NCI-H2029 treated with DMSO at 0.1 percent for 48 hours (cell line): Measurements from ENCODE around the gene C3orf52.

Experiments
- DNase-seq: peaks from one replicate; lab custom pipeline; 2025; lab: John Stamatoyannopoulos, UW

C3orf52 gene

DNA sequence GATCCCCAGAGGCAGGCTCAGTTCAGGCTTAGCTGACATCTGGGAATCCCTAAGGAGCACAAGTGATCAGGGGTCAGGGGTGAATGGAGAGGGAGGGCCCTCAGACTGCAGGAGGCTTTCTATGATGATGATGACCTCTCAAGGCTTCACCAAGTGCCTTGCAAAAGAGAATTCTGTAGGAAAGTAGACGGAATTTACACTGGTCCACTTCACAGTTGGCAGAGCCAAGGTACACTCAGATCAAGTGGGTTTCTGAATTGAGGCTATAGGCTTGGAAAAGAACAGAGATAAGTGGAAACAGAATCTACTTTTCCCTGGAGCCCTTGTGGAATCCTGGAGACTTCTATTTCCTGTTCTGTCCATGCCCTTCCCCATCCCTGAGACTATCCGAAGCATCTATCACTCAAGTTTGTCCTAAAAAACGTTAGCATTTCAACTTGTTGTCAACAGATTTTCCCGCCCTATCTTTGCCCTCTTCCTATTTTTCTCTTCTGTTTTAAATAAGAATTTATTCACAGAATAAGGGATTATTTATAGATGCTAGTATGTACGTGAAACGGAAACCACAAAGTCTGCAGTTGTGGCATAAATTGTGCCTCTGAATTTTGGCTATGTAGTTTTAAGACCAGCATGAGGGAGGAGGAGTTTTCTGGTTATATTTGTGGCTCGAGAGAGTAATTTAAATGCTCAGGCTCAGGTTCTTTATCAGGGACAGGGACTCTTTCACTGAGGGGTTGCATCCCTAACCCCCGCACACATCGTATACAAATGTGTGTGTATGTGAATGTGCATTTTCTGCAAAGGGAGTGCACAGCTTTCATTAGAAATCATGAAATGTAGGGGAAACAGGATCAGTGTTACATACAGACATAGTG is 34.0 kb downstream of the C3orf52 start:
- DNase-seq: peak; percentile 35

DNA sequence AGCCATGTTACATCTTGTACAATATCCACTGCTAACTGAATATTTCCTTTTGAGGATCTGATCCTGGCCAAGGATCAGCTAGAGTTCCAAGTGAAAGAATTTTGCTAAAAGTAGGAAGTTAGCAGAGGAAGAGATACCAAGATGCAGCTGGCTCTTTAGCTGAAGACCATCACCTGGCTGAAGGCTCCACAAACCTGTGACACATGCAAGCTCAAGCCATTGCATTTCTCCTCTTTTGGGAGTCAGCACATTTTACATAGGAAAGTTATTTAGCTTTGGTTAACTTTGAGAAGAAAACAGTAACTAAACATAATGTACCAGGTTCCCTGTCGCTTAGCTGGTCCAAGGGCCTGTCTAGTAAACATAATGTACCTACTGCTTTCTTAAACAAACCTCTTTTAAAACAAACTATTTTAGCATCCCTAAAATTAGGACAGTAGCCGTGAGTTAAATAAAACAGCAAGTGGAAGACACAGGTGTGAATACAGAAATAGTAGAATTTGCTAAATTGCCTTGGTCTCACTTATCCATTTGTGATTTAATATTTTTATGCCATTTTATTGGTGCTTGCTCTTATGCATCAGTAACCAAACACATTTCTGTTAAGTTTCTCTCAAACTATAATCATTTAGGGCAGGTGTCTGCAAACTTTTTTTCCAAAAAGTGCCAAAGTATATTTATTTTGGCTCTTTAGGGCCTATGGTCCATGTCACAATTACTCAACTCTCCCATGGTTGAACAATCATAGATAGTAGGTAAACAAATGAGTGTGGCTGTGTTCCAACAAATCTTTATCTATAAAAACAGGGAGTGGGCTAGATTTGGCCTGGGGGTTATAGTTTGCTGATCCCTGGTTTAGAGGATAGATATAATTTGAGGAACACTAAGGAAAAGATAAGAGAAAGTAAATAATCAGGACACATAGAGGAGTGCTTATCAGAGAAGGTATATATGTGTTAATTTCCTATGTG is 35.7 kb downstream of the C3orf52 start:
- DNase-seq: no peak

- DNase-seq: no peak
Measured at GRCh38 chr3:112122870-112123269, 36.7 kb downstream of the C3orf52 start.

DNA sequence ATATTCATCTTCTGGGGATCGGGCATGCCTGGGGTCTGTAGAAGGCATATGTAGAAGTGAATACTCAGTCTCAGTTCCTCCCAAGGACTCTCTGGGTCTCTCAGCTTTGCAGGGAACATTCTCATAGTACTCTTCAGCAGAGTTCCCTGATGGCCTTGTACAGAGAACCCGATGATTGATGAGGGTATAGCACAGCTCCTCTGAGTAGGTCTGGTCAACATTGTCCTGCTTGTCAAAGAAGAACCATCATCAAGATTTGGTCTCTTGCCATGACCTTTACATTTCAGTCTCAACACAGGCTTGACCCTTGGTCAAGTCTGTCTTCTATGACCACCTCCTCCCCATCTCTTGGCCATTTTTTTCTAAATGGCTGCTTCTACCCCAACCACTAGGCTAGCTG is 37.4 kb downstream of the C3orf52 start:
- DNase-seq: no peak

DNA sequence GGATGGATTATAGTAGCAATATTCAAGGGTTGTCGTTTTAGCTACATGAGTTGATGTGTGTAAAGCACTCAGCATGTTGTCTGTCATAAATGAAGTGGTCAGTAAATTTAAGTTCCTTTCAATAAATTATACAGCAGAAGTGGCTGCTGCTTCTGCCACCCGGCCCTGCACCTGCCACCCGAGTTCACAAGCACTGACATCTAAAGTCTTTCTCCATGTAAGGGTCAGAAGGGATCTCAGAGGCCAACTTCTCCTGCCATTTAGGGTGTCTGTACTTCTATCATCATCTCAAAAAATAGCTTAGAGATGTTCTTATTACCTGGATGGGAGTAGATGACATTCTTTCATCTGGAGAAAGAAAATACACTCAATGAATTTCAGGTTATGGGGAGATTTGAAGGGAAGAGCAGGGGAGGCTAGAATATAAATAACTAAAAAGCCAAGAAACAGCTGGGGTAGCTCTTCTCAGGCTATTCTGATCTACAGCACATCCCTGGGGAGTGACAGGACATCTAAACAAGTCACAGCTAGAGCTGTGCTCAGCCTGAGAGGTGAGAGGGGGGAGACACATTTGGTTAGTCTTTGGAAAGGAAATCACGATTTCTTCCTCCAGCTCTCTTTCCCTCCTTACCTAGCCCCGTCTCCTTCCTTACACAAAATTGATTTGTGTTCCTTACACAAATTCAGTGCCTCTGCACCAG is 38.9 kb downstream of the C3orf52 start:
- no peak for DNase-seq

GRCh38 chr3:112126511-112126911 is 40.3 kb downstream of the C3orf52 start:
- no peak for DNase-seq

DNA sequence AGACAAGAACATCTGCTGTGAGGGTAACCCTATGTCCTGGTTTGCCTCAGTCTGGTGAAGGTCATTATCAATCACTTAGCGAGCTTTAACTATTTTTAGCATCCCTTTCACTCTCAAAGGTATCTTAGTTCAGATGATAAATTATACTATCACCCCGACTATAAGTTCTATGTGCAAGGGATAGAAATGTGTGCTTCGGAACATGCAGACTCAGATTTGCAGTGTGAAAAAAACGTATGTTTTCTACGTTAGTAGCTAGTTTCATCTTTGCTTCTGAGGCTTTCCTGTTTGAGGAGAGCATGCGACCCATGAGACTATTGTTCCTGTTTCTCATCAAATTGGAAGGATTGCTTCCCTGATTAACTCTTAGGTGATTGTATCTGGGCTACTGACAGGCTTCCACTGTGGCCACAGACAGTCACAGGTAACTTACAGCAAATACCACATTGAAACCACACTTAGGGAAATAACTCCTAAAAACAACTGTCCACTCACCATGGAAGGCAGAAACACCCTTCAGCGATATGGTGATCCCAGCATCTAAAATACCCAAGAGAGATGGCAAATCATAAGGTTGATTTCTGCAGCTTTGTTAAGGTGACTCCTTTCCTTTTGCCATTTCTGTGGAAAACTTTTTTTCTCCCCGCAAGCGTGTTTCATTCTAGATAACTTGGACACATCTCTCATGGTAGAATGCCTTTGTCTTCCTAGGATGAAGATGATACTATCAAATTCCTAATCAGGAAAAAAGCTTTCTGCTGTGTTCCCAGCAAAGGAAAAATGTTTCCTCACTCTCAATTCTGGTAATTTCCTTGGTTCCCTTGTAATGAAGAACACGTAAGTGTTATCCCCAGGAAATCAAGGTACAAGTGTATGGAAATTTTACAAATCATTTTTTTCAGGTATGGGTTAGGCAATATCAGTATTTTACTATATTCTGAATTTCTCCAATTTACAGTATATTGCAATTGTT is 41.6 kb downstream of the C3orf52 start:
- no peak for DNase-seq

- DNase-seq: no peak
Measured at GRCh38 chr3:112128843-112129727, 42.9 kb downstream of the C3orf52 start.

DNA sequence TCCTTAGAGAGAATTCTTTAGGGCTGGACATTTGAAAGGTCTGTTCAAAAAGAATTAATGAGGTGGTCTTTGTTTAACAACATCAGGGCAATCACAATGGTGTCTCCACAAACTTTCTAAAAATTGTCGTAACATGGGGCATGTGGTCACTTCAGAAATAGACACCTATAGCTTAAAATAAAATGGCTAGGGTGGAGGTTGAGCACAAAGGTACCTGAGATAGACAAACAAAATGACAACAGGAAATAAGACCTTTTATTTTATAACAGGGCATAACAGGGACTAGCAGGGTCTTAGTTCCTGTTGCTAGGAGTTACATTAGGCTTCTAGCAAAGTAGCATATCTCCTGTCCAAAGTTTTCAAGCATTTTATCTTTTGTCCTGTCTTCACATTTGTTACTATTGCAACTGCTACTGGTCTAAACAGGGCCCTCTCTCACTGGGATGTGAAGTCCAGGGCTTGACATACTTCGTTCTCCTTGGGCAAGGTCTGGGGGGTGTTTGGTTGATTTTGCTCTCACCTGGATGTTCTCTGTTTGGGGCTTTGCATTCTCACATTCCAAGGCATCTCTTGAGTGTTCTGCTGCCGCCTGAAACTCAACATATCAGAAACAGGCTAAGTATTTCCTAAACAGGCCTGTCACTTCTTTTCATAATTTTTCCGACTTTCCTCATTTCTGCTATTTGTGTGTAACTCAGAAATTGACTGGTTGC is 43.9 kb downstream of the C3orf52 start:
- DNase-seq: no peak

- no peak for DNase-seq
Measured at GRCh38 chr3:112130638-112130993, 44.4 kb downstream of the C3orf52 start.

DNA sequence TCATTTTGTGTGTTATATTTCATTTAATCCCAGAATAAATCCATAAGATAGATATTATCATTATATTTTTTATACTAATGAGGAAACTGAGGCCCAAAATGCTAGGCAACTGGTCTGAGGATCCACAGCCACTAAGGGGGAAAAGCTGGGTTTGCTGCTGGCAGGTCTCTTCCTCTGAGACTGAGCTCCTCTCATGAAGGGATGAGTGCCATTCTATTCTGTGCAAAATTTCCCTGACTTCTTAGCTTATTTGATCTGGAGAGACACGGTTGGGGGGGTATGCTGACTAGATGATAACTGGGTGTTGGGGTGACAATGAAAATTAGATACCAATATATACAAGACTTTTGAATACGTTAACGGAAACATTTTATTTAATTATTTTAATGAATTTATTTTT is 44.9 kb downstream of the C3orf52 start:
- no peak for DNase-seq

GRCh38 chr3:112132088-112132487 is 45.9 kb downstream of the C3orf52 start:
- DNase-seq: no peak

- DNase-seq: no peak
Measured at GRCh38 chr3:112132554-112132953, 46.4 kb downstream of the C3orf52 start.

DNA sequence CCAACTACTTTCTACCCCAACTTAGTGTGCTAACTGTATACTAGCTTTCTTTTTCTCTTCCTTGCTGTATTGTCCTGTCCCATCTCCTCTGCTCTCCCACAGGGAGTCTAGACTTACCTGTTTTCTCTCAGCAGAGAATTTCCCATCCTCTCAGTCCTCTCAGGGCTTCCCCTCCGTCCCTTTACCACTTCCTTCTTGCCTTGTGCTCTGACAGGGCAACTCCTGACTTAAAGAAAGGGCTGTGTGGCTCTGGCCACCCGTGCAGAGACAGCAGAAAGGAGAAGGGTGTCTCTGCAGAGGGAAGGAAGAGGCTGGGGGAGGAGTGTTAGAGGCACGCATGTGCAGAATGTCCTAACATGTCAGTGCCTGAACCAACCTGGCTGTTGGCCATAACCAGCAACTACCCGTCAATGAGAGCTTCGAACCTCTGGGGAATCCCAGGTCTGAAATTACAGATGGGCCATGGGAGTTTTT is 46.8 kb downstream of the C3orf52 start, which contains the start of gene GCSAM:
GCSAM (minus strand) TSS at position 274 of the 474 bp plus-strand sequence; CDS start at position 146, 128 bp downstream.
- no peak for DNase-seq

DNA sequence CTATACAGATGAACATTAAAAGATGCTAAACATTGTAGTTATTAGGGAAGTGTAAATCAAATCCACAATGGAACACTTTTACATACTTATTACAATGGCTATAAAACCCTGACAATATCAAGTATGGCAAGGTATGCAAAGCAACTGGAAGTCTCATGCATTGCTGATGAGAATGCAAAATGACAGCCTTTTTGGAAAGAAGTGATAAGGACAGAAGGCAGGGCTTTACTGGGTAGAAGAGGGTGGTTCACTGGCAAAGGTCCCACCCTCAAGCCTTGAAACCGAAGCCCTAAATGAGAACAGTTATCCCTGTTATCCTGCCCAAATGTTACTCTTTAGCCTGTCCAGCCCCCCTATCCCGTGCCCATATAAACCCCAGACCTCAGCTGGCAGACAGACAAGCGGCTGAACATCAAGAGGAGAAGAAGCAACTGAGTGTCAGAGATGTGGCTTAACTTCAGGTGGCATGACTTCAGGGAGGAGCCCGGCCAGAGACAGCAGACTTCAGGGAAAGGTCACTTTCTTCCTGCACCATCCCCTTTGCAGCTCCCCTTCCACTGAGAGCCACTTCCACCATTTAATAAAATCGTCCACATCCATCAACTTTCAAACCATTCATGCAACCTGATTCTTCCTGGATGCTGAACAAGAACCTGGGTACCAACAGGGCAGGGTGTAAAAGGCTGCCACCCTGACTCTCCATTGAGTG is 47.6 kb downstream of the C3orf52 start:
- DNase-seq: no peak

DNA sequence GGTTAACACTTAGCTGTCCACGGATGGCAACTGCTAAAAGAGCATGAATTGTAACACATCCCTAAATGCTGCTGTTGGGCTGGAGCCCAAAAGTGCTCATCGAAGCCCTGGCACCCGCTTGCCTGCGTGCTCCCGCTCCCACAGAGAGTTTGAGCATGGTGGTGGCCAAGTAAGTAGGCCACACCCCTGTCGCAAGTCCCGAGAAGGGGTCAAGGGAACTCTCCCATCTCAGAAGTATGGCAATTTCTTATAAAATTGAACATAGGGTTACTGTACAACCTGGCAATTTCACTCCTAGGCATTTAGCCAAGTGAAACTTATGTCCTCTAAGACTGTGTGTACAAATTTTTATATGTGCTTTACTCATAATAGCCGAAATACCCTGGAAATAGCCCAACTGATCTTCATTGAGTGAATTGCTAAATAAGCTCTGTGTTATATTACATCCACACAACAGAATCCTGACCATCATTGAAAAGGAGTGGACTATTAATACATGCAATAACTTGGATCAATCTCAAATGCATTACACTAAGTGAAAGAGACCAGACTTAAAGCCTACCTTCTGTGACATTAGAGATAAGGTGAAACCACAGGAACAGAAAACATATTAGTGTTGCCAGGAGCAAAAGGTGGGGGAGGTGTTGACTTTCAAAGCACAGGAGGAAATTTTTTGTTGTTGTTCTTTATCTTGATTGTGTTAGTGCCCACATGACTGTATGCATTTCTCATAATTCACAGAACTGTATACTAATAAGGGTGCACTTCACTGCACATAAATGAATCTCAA is 48.3 kb downstream of the C3orf52 start:
- DNase-seq: no peak

DNA sequence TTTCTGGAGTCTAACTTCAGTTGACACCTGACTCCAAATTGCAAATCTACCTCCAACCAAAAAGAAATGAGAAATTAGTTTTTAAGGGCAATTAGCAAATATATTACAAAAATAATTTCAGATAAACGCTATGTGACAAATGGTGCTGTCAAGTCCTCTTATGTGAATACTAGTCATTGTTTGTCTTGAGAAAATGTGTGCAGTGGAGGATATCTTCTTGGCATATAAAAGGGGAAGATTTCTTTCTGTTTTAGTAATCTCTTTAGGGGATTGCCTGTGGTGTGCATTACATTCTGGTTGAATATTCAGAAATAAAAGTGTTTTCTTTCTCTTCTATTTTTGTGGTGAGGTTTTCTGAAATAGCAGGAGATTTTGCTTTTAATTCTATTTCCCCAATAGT is 49.9 kb downstream of the C3orf52 start:
- no peak for DNase-seq
